Liver (tissue), 9 donors: ENCODE results near the gene SIKE1. TPM values are rescaled to one million over a fixed set of nuclear protein-coding genes. Genes with fewer than 3 reads are reported as not detected.
A peak's percentile ranks its signal among the peaks of the same experiment; 100 is the strongest.

Experiments
- DNase-seq: peaks from one replicate; pipeline ENCODE4 v3.0.0-alpha.2; 2017; ENCODE audit warnings: low spot score
- H3K27ac ChIP-seq, 2 donors: one replicate each; pipeline ENCODE4 v1.7.0; 2013; ENCODE audit warnings: inconsistent platforms in 2 of 2, low read length in 2 of 2, control low read depth in 1 of 2, low read depth in 1 of 2, mild to moderate bottlenecking in 1 of 2
- H3K27me3 ChIP-seq, 4 donors: one replicate each; pipeline versions ENCODE4 v1.6.1 to v1.7.0; 2013; ENCODE audit warnings: low read length in 3 of 4, inconsistent platforms in 1 of 4, mild to moderate bottlenecking in 1 of 4, moderate library complexity in 1 of 4; ENCODE audit not compliant: control insufficient read depth in 4 of 4, insufficient read depth in 4 of 4
- H3K36me3 ChIP-seq, 4 donors: one replicate each; pipeline versions ENCODE4 v1.6.1 to v1.7.0; 2013; ENCODE audit warnings: low read length in 3 of 4, mild to moderate bottlenecking in 3 of 4, low read depth in 1 of 4, moderate library complexity in 1 of 4; ENCODE audit not compliant: control insufficient read depth in 4 of 4, insufficient read depth in 3 of 4
- H3K4me1 ChIP-seq, 4 donors: one replicate each; pipeline versions ENCODE4 v1.6.1 to v1.7.0; 2013; ENCODE audit warnings: low read length in 3 of 4, mild to moderate bottlenecking in 3 of 4, moderate library complexity in 1 of 4; ENCODE audit not compliant: control insufficient read depth in 4 of 4, insufficient read depth in 4 of 4
- H3K4me3 ChIP-seq, 3 donors: one replicate each; pipeline versions ENCODE4 v1.6.1 to v1.7.0; 2013; ENCODE audit warnings: low read length in 3 of 3, control low read depth in 1 of 3, low read depth in 1 of 3, mild to moderate bottlenecking in 1 of 3
- H3K9ac ChIP-seq, 2 donors: one replicate each; pipeline ENCODE4 v1.7.0; 2013; ENCODE audit warnings: low read length in 2 of 2, mild to moderate bottlenecking in 2 of 2, moderate library complexity in 2 of 2, control low read depth in 1 of 2, low read depth in 1 of 2
- H3K9me3 ChIP-seq, 4 donors: one replicate each; pipeline versions ENCODE4 v1.6.1 to v1.7.0; 2013; ENCODE audit warnings: low read length in 3 of 4; ENCODE audit not compliant: control insufficient read depth in 4 of 4
- ATF3 ChIP-seq: IDR thresholded peaks from 2 replicates; pipeline ENCODE4 v1.6.1; 2016; ENCODE audit warnings: antibody characterized with exemption
- CTCF ChIP-seq: fragments of 150-350 bp; IDR thresholded peaks from 2 replicates; pipeline ENCODE4 v1.5.1; 2017; ENCODE audit warnings: improper control_type of control experiment, low read depth, low read length; ENCODE audit not compliant: missing input control
- EGR1 ChIP-seq, 2 donors: IDR thresholded peaks; 2 replicates each; pipeline ENCODE4 v1.6.1; 2016 to 2018; ENCODE audit warnings: antibody characterized with exemption in 2 of 2, low read depth in 2 of 2
- FOXA1 ChIP-seq: IDR thresholded peaks from 2 replicates; pipeline ENCODE4 v1.6.1; 2016; ENCODE audit warnings: antibody characterized with exemption
- FOXA2 ChIP-seq: IDR thresholded peaks from 2 replicates; pipeline ENCODE4 v1.6.1; 2016; ENCODE audit warnings: antibody characterized with exemption
- GABPA ChIP-seq, 2 donors: IDR thresholded peaks in 1 of 2; conservative IDR thresholded peaks in 1 of 2; 2 replicates each; pipeline ENCODE4 v1.6.1; 2016; ENCODE audit warnings: antibody characterized with exemption in 2 of 2, mild to moderate bottlenecking in 1 of 2, moderate library complexity in 1 of 2
- HNF4A ChIP-seq, 2 donors: conservative IDR thresholded peaks; 2 replicates each; pipeline ENCODE4 v1.6.1; 2016; ENCODE audit warnings: antibody characterized with exemption in 2 of 2, mild to moderate bottlenecking in 2 of 2
- MAX ChIP-seq: IDR thresholded peaks from 2 replicates; pipeline ENCODE4 v1.6.1; 2016; ENCODE audit warnings: antibody characterized with exemption
- NR2F2 ChIP-seq: IDR thresholded peaks from 2 replicates; pipeline ENCODE4 v1.6.1; 2016; ENCODE audit warnings: antibody characterized with exemption
- RAD21 ChIP-seq, 2 donors: IDR thresholded peaks; 2 replicates each; pipeline ENCODE4 v1.6.1; 2016; ENCODE audit warnings: antibody characterized with exemption in 2 of 2, mild to moderate bottlenecking in 2 of 2
- REST ChIP-seq: IDR thresholded peaks from 2 replicates; pipeline ENCODE4 v1.6.1; 2016; ENCODE audit warnings: antibody characterized with exemption, mild to moderate bottlenecking
- RXRA ChIP-seq, 2 donors: IDR thresholded peaks; 2 replicates each; pipeline ENCODE4 v1.6.1; 2017 to 2018; ENCODE audit warnings: antibody characterized with exemption in 2 of 2, mild to moderate bottlenecking in 1 of 2
- SP1 ChIP-seq: IDR thresholded peaks from 2 replicates; pipeline ENCODE4 v1.6.1; 2018; ENCODE audit warnings: antibody characterized with exemption, mild to moderate bottlenecking
- YY1 ChIP-seq: IDR thresholded peaks from 2 replicates; pipeline ENCODE4 v1.6.1; 2016; ENCODE audit warnings: antibody characterized with exemption, mild to moderate bottlenecking
- ZBTB33 ChIP-seq: IDR thresholded peaks from 2 replicates; pipeline ENCODE4 v1.6.1; 2016; ENCODE audit warnings: antibody characterized with exemption
- WGBS: extraction: QIAGEN DNeasy Blood & Tissue Kit; methylation state at CpG from one replicate; pipeline ENCODE4 v1.1.7; 2013; 5-methylcytosine and 5-hydroxymethylcytosine counted together
- polyA plus RNA-seq, 2 donors: library from polyadenylated mRNA; stranded (reverse) in 1 of 2; unstranded in 1 of 2; fragments of 200-250 nt in 1 of 2; fragments of >200 nt in 1 of 2; fragmentation: Nextera tagmentation in 1 of 2; extraction: Ambion mirVana in 1 of 2; gene quantifications; one replicate each; pipeline versions ENCODE4 v1.2.1 to v1.2.3, GENCODE V29; 2013 to 2015
- total RNA-seq, 2 donors: library from RNA; depleted of rRNA; stranded (reverse); fragments of >200 nt; gene quantifications; one replicate each; pipeline ENCODE4 v1.2.3, GENCODE V29; 2014
- donor health status: healthy.
- donor health status: healthy.
- donor health status: healthy.
- donor health status: healthy.
- donor health status: healthy.

The SIKE1 gene
- total and polyA plus RNA-seq, 4 donors = 12.0 to 40.4 (median 22.6) TPM

- TF ChIP-seq SP1 (no peak), MAX (no peak), REST (no peak), NR2F2 (no peak), ATF3 (no peak), RAD21 (IDR thresholded peaks at IDR 0.05) (no peak), GABPA (IDR thresholded peaks at IDR 0.05 in 1 of 2, conservative IDR thresholded peaks at IDR 0.05 in 1 of 2) (no peak), RXRA (IDR thresholded peaks at IDR 0.05) (no peak), EGR1 (IDR thresholded peaks at IDR 0.05; ENCODE audit: low read depth in 2 of 2) (no peak), FOXA2 (no peak), ZBTB33 (no peak), CTCF (no peak), YY1 (no peak), FOXA1 (no peak), HNF4A (conservative IDR thresholded peaks at IDR 0.05) (no peak)
- 31% methylated on average over 1 of the region's 1 CpG for WGBS
- no peak for DNase-seq
- Histone ChIP-seq H3K36me3 (peaks cover 16 to 73% (median 55%) of the 10 kb centered on the region in 4 donors), H3K9ac (no peak overlapping the region), H3K27me3 (no peaks in the 10 kb centered on the region), H3K9me3 (no peaks in the 10 kb centered on the region), H3K4me3 (no peak overlapping the region), H3K27ac (no peak overlapping the region), H3K4me1 (peaks cover 9 to 40% (median 32%) of the 10 kb centered on the region in 4 donors)
Measured at GRCh38 chr1:114723457-114723856, 57.0 kb downstream of the SIKE1 start.

- Histone ChIP-seq H3K27me3 (no peaks in the 10 kb centered on the region), H3K27ac (peak overlapping the region; percentile 48 to 59), H3K4me1 (peaks cover 11 to 56% (median 46%) of the 10 kb centered on the region in 4 donors), H3K36me3 (peaks cover 10 to 58% (median 41%) of the 10 kb centered on the region in 4 donors), H3K9me3 (no peaks in the 10 kb centered on the region), H3K4me3 (no peak overlapping the region), H3K9ac (no peak overlapping the region)
- DNase-seq = no peak
- WGBS = 35% methylated on average over 4 of the region's 4 CpGs
- TF ChIP-seq MAX = peak; percentile 77
- TF ChIP-seq NR2F2 = no peak
- peak; percentile 49 for TF ChIP-seq ATF3
- no peak for TF ChIP-seq CTCF
- peak in 1 of 2 donors; percentile 45 for TF ChIP-seq EGR1 (IDR thresholded peaks at IDR 0.05; ENCODE audit: low read depth in 2 of 2)
- peak in 1 of 2 donors; percentile 63 for TF ChIP-seq GABPA (IDR thresholded peaks at IDR 0.05 in 1 of 2, conservative IDR thresholded peaks at IDR 0.05 in 1 of 2)
- peak; percentile 89 for TF ChIP-seq SP1
- TF ChIP-seq RXRA (IDR thresholded peaks at IDR 0.05) = peak; percentile 79 to 90
- peak; percentile 85 for TF ChIP-seq ZBTB33
- peak; percentile 98 to 99 for TF ChIP-seq HNF4A (conservative IDR thresholded peaks at IDR 0.05)
Measured at GRCh38 chr1:114720492-114720891, 60.0 kb downstream of the SIKE1 start.
